SK-N-MC (cell line): Measurements from ENCODE around the gene PRKCZ.

Experiments
- DNase-seq: peaks from one replicate; pipeline ENCODE4 v3.0.0-alpha.2; 2011; ENCODE audit warnings: low read depth, low spot score
- H3K27ac ChIP-seq: fragments of 200-600 bp; sonication (generic); 2 replicates; pipeline ENCODE4 v1.5.1; 2016; ENCODE audit warnings: mixed run types
- H3K36me3 ChIP-seq: fragments of 200-600 bp; sonication (generic); 2 replicates; pipeline ENCODE4 v1.6.1; 2017; ENCODE audit warnings: antibody characterized with exemption, low read length, mixed read lengths; ENCODE audit not compliant: insufficient read depth
- H3K4me3 ChIP-seq: fragments of 200-600 bp; sonication (generic); 2 replicates; pipeline ENCODE4 v1.5.1; 2016
- H3K9ac ChIP-seq: fragments of 200-600 bp; sonication (generic); 2 replicates; pipeline ENCODE4 v1.8.0; 2017; ENCODE audit warnings: mixed run types, mixed read lengths; ENCODE audit not compliant: insufficient read length
- H3K9me3 ChIP-seq: fragments of 200-600 bp; sonication (generic); 2 replicates; pipeline ENCODE4 v1.6.1; 2017; ENCODE audit warnings: low read depth, mild to moderate bottlenecking, antibody characterized with exemption, low read length, moderate library complexity, mixed read lengths
- EZH2 ChIP-seq: fragments of 200-600 bp; sonication (generic); IDR thresholded peaks from one replicate; pipeline ENCODE4 v1.6.1; 2017; ENCODE audit warnings: antibody characterized with exemption
- FOXP2 ChIP-seq: optimal IDR thresholded peaks from 2 replicates; pipeline ENCODE3; 2011; ENCODE audit warnings: mild to moderate bottlenecking, moderate library complexity; ENCODE audit not compliant: insufficient read depth; ENCODE audit errors: extremely low read length, control extremely low read depth
- POLR2AphosphoS5 ChIP-seq: IDR thresholded peaks from 2 replicates; pipeline ENCODE4 v1.6.1; 2012; ENCODE audit warnings: mild to moderate bottlenecking, low read depth, low read length, borderline replicate concordance

Gene PRKCZ

DNA sequence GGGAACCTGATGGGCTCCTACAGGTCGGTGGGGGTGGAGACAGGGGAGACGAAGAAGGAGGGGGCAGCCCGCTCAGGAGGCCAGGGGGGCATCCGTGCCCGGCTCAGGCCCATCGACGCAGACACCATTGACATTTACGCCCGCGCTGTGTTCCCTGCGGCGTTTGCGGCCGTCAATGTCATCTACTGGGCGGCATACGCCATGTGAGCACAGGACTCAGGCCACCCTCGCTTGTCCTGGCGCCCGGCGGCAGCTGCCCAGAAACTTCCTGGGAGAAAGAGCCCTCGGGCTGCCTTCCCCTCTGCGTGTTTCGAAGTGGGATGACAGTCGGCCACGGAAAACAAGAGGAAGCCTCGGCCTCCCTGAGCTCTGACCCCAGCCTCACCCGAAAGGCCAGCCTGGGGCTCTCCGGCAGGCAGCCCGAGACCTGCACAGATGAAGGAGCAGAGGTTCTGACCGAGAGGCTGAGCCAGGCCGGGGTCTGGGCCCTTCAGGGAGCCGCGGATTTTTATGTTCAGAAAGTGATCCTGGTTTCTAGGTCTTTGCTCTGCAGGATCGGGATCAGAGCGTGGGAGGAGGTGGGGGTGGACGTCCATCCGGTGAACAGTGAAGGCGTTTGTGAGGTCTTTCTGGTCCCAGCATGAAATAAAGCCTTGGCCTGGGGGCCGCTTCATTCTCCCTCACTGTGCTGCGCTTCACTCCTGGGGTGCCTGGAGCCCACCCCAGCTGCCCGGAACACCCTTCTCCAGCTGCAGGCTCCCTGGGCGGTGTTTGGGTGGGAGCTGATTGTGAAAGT, 19.9 kb upstream of the PRKCZ start:
- H3K36me3 ChIP-seq = no peaks in the 10 kb centered on the region
- no peak overlapping the region for H3K4me3 ChIP-seq
- TF ChIP-seq POLR2AphosphoS5 (no peak), FOXP2 (no peak), EZH2 (no peak)
- no peak for DNase-seq
- no peaks in the 10 kb centered on the region for H3K9me3 ChIP-seq
- no peak overlapping the region for H3K27ac ChIP-seq
- no peak overlapping the region for H3K9ac ChIP-seq

DNA sequence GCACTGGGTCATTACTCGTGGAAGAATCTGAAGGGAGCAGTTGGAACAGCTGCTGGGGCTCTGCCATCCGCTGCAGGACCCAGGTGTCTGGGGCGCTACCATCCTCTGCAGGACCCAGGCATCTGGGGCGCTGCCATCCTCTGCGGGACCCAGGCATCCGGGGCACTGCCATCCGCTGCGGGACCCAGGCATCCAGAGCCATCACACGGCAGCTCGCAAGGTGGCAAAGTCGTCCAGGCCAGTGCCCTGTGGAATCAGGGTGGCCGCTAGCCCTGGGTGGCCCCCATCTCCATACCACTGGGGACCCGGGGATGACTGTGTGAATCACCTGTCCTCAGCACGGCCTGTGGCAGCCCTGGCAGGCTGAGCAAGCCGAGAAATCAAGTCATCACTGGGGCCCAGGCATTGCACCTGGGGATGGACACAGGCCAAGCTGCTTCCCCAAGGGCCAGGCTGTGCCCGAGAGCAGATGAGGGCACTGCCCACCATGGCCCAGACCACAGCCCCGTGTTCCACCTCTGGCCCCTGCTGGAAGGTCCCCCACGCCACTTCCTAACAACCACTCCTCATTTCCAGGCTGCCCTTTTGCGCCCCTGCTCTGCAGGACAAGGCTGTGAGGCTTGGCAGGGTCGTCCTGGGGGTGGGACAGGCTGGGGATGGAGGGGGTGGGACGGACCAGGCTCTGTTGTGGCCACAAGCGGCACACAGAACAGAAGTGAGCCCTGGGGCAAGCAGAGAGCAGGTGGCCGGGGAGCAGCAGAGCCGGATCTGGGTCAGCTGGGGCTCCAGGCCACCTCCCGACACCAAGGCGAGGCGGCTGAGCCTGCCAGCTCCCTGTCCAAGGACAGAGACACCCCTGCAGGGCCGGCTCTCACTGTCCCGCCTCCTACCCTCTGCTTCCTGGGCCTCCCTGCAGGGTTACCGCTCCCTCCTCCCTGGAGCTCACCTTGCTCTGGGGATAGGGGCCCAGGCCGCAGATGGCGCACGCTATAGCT, 18.4 kb upstream of the PRKCZ start:
- Histone ChIP-seq H3K9me3 (no peaks in the 10 kb centered on the region), H3K9ac (no peak overlapping the region), H3K36me3 (no peaks in the 10 kb centered on the region), H3K27ac (no peak overlapping the region), H3K4me3 (no peak overlapping the region)
- DNase-seq = no peak
- TF ChIP-seq FOXP2 = no peak

DNA sequence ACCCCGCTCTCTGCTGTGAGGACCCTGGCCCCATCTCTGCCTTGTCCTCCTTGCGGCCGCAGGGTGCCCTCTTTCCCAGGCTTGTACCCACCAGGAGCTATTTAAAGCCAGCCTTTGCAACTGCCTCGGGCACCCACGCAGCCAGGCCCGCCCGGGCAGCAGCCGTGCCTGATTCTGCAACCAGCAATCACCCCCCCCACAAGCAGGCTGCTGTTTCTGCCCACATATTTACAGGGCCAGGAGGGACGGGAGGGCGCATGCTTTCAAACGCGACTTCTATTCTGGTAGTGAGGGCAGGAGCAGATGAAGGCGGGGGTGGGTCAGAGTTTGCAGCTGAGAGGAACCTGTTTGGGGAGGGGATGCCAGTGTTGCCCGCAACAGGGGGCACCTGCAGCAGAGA, 17.5 kb upstream of the PRKCZ start:
- Histone ChIP-seq H3K27ac (no peak overlapping the region), H3K4me3 (no peak overlapping the region), H3K36me3 (no peaks in the 10 kb centered on the region), H3K9ac (no peak overlapping the region), H3K9me3 (no peaks in the 10 kb centered on the region)
- TF ChIP-seq POLR2AphosphoS5 (no peak), FOXP2 (no peak), EZH2 (no peak)
- no peak for DNase-seq

DNA sequence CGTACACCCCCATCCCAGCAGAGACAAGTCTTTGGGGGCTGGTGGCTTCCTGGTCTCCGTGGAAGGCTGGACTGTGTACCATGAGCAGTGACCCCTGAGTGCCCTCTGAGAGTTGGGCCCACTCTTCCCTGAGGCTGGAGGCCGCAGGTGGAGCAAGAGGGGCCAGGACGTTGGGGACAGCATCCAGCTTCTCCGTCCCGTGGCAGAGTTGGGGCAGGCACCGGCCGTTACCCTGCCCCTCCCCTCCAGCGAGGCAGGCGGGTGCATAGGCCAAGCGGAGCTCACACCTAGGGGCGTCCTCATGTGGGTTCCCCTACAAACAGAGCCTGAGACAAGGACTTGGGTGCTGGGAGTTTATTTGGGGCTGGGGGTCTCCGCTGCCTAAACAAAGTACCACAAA, 17.0 kb upstream of the PRKCZ start:
- no peaks in the 10 kb centered on the region for H3K9me3 ChIP-seq
- no peaks in the 10 kb centered on the region for H3K36me3 ChIP-seq
- TF ChIP-seq POLR2AphosphoS5 (no peak), EZH2 (no peak), FOXP2 (no peak)
- no peak overlapping the region for H3K9ac ChIP-seq
- no peak overlapping the region for H3K4me3 ChIP-seq
- DNase-seq = no peak
- H3K27ac ChIP-seq = no peak overlapping the region

- no peak for DNase-seq
- Histone ChIP-seq H3K9ac (no peak overlapping the region), H3K4me3 (no peak overlapping the region), H3K27ac (no peak overlapping the region), H3K36me3 (no peaks in the 10 kb centered on the region), H3K9me3 (no peaks in the 10 kb centered on the region)
- TF ChIP-seq POLR2AphosphoS5 (no peak), FOXP2 (no peak), EZH2 (no peak)
These were observed 13.9 kb upstream of the PRKCZ start for GRCh38 chr1:2036287-2036686.

- Histone ChIP-seq H3K9me3 (no peaks in the 10 kb centered on the region), H3K36me3 (no peaks in the 10 kb centered on the region), H3K27ac (no peak overlapping the region), H3K9ac (no peak overlapping the region), H3K4me3 (no peak overlapping the region)
- DNase-seq = no peak
- TF ChIP-seq FOXP2 (no peak), POLR2AphosphoS5 (no peak), EZH2 (no peak)
These were observed 12.8 kb upstream of the PRKCZ start for GRCh38 chr1:2037314-2037979.

DNA sequence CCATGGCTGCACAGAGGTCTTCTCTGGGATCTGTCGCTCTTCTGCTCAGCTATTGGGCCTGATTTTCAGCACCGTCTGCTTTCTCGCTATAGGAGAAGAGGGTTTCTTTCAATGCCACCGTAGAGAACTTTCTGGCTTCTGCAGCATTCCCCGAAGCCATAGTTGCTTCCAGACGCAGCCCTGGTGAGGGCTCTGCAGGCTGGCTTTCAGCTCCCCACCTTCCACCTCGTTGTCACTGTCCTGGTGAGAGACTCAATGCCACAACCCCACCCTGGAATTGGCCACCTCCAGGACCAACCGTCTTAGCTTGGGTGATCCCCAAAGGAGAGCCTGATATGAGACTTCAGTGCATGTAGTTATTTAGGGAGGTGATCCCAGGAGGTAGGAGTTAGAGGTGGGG, 12.0 kb upstream of the PRKCZ start:
- DNase-seq = no peak
- Histone ChIP-seq H3K4me3 (no peak overlapping the region), H3K27ac (no peak overlapping the region), H3K9ac (no peak overlapping the region), H3K36me3 (no peaks in the 10 kb centered on the region), H3K9me3 (no peaks in the 10 kb centered on the region)
- TF ChIP-seq FOXP2 (no peak), POLR2AphosphoS5 (no peak), EZH2 (no peak)

DNA sequence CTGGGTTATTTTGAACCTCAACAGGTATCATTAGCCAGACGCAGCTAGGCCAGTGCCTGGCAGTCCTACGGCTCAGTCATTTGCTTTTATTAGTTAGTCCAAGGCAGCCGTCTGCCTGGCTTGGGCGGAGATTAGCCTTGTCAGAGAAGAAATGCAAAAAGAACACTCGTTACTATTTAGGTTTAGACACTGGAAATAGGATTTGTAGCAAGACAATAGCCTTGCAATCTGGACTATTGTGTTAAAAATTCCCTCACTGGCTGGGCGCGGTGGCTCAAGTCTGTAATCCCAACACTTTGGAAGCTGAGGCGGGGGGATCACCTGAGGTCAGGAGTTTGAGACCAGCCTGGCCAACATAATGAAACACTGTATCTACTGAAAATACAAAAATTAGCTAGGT, 11.0 kb upstream of the PRKCZ start:
- TF ChIP-seq POLR2AphosphoS5 (no peak), FOXP2 (no peak), EZH2 (no peak)
- H3K27ac ChIP-seq = no peak overlapping the region
- no peaks in the 10 kb centered on the region for H3K36me3 ChIP-seq
- DNase-seq = no peak
- H3K9ac ChIP-seq = no peak overlapping the region
- no peak overlapping the region for H3K4me3 ChIP-seq
- H3K9me3 ChIP-seq = no peaks in the 10 kb centered on the region
